H1 (cell line): ENCODE data around the gene GRID2. TPM values are rescaled to one million over a fixed set of nuclear protein-coding genes. Genes with fewer than 3 reads are reported as not detected.

Experiments
- CTCF ChIA-PET: fragments of 300-600 bp; sonication (Branson Sonifier 250); formaldehyde crosslinking; loops from one replicate; lab custom pipeline; 2021; ENCODE audit not compliant: partially characterized antibody; lab: Charles Lee
- POLR2A ChIA-PET: fragments of 300-600 bp; sonication (Branson Sonifier 250); formaldehyde crosslinking; loops from one replicate; lab custom pipeline; 2021; ENCODE audit warnings: inconsistent platforms; ENCODE audit not compliant: partially characterized antibody; lab: Charles Lee
- DNase-seq, 2 experiments: peaks; one replicate each; pipeline versions ENCODE4 v3.0.0 to v3.0.0-alpha.2; 2010 to 2022; ENCODE audit warnings: low spot score in 2 of 2, low read depth in 1 of 2, mixed read lengths in 1 of 2
- FAIRE-seq: peaks from 2 replicates; lab custom pipeline; 2011; peaks lifted over from hg19 to GRCh38; lab: Jason Lieb, UNC
- H2AFZ ChIP-seq: 2 replicates; pipeline ENCODE4 v1.8.1; 2012; ENCODE audit warnings: low read length, inconsistent platforms
- H2AK5ac ChIP-seq: 2 replicates; pipeline ENCODE4 v1.6.1; 2013; ENCODE audit warnings: low read depth, low read length
- H2BK120ac ChIP-seq: replicated peaks from 2 replicates; pipeline ENCODE3; 2013; ENCODE audit warnings: low read depth, low read length, inconsistent platforms
- H2BK12ac ChIP-seq: 2 replicates; pipeline ENCODE4 v1.6.1; 2013; ENCODE audit warnings: low read depth, low read length
- H2BK15ac ChIP-seq: 2 replicates; pipeline ENCODE4 v1.6.1; 2013; ENCODE audit warnings: low read length
- H2BK20ac ChIP-seq: 2 replicates; pipeline ENCODE4 v1.6.1; 2013; ENCODE audit warnings: low read length
- H2BK5ac ChIP-seq: 2 replicates; pipeline ENCODE4 v1.6.1; 2013; ENCODE audit warnings: low read depth, low read length
- H3K14ac ChIP-seq: 2 replicates; pipeline ENCODE4 v1.6.1; 2013; ENCODE audit warnings: inconsistent platforms; ENCODE audit not compliant: insufficient read length
- H3K18ac ChIP-seq: 2 replicates; pipeline ENCODE4 v1.6.1; 2013; ENCODE audit warnings: low read length; ENCODE audit errors: extremely low read depth
- H3K23ac ChIP-seq: 2 replicates; pipeline ENCODE4 v1.6.1; 2013; ENCODE audit warnings: inconsistent platforms; ENCODE audit not compliant: insufficient read length
- H3K23me2 ChIP-seq: 2 replicates; pipeline ENCODE4 v1.6.1; 2013; ENCODE audit warnings: low read depth, low read length
- H3K27ac ChIP-seq: 2 replicates; pipeline ENCODE4 v1.6.1; 2011; ENCODE audit warnings: low read depth, low read length, inconsistent platforms
- H3K27me3 ChIP-seq, 4 experiments: replicated peaks in 1 of 4; 1 replicate in 1 of 4; 2 replicates in 3 of 4; pipeline versions ENCODE4 v1.6.1 to v1.8.1; 2011 to 2013; ENCODE audit warnings: low read length in 3 of 4, mild to moderate bottlenecking in 3 of 4, inconsistent platforms in 2 of 4, mixed read lengths in 2 of 4, moderate library complexity in 1 of 4; ENCODE audit not compliant: control insufficient read depth in 3 of 4, insufficient read depth in 3 of 4; ENCODE audit errors: extremely low read depth in 1 of 4
- H3K36me3 ChIP-seq, 4 experiments: 2 replicates each; pipeline versions ENCODE4 v1.6.1 to v1.8.1; 2011 to 2013; ENCODE audit warnings: mild to moderate bottlenecking in 4 of 4, low read length in 3 of 4, moderate library complexity in 2 of 4, control low read depth in 1 of 4, inconsistent platforms in 1 of 4; ENCODE audit not compliant: insufficient read depth in 4 of 4, control insufficient read depth in 2 of 4
- H3K4ac ChIP-seq: replicated peaks from 2 replicates; pipeline ENCODE3; 2013; ENCODE audit warnings: low read length, low read depth, mixed read lengths, inconsistent platforms; ENCODE audit not compliant: insufficient read length
- H3K4me1 ChIP-seq, 4 experiments: replicated peaks in 1 of 4; 1 replicate in 1 of 4; 2 replicates in 3 of 4; pipeline versions ENCODE4 v1.6.1 to v1.8.1; 2011 to 2013; ENCODE audit warnings: low read length in 3 of 4, inconsistent platforms in 2 of 4, mixed read lengths in 1 of 4; ENCODE audit not compliant: insufficient read depth in 4 of 4, control insufficient read depth in 3 of 4
- H3K4me2 ChIP-seq, 2 experiments: 2 replicates each; pipeline versions ENCODE4 v1.6.1 to v1.8.1; 2011 to 2013; ENCODE audit warnings: low read depth in 2 of 2, low read length in 2 of 2, control low read depth in 1 of 2, inconsistent platforms in 1 of 2, mild to moderate bottlenecking in 1 of 2; ENCODE audit not compliant: insufficient read depth in 1 of 2
- H3K4me3 ChIP-seq, 4 experiments: fragments of 200-600, 300-600 bp in 1 of 4; sonication (generic), shearing (Covaris generic), sonication (Bioruptor Twin) in 1 of 4; 2 replicates each; pipeline versions ENCODE4 v1.5.1 to v1.8.1; 2011 to 2016; ENCODE audit warnings: low read length in 4 of 4, low read depth in 3 of 4, control low read depth in 2 of 4, inconsistent platforms in 2 of 4, mild to moderate bottlenecking in 2 of 4, mixed read lengths in 1 of 4, moderate library complexity in 1 of 4; ENCODE audit not compliant: insufficient read depth in 2 of 4; ENCODE audit errors: extremely low read depth in 1 of 4
- H3K56ac ChIP-seq: replicated peaks from 2 replicates; pipeline ENCODE3; 2013; ENCODE audit warnings: low read depth, mild to moderate bottlenecking, mixed read lengths, low read length, inconsistent platforms; ENCODE audit not compliant: insufficient read length
- H3K79me1 ChIP-seq: 2 replicates; pipeline ENCODE4 v1.6.1; 2013; ENCODE audit warnings: low read depth, low read length, control low read depth
- H3K79me2 ChIP-seq, 2 experiments: 2 replicates each; pipeline versions ENCODE4 v1.6.1 to v1.8.1; 2012 to 2013; ENCODE audit warnings: low read length in 2 of 2, mild to moderate bottlenecking in 2 of 2, inconsistent platforms in 1 of 2; ENCODE audit not compliant: insufficient read depth in 2 of 2, control insufficient read depth in 1 of 2
- H3K9ac ChIP-seq, 4 experiments: replicated peaks in 1 of 4; 1 replicate in 1 of 4; 2 replicates in 3 of 4; pipeline versions ENCODE4 v1.6.1 to v1.8.1; 2011 to 2013; ENCODE audit warnings: low read depth in 3 of 4, low read length in 3 of 4, control low read depth in 2 of 4, mild to moderate bottlenecking in 2 of 4, moderate library complexity in 2 of 4, inconsistent platforms in 1 of 4; ENCODE audit errors: extremely low read depth in 1 of 4
- H3K9me3 ChIP-seq, 2 experiments: 2 replicates each; pipeline versions ENCODE4 v1.6.1 to v1.8.1; 2012 to 2013; ENCODE audit warnings: mild to moderate bottlenecking in 2 of 2, moderate library complexity in 2 of 2, control low read depth in 1 of 2, inconsistent platforms in 1 of 2, low read depth in 1 of 2, low read length in 1 of 2, mixed read lengths in 1 of 2; ENCODE audit not compliant: insufficient read depth in 2 of 2
- H4K20me1 ChIP-seq, 2 experiments: replicated peaks in 1 of 2; 2 replicates each; pipeline versions ENCODE3 to v1.8.1; 2011 to 2013; ENCODE audit warnings: inconsistent platforms in 2 of 2, low read length in 2 of 2, mild to moderate bottlenecking in 1 of 2; ENCODE audit not compliant: insufficient read depth in 2 of 2, control insufficient read depth in 1 of 2
- H4K5ac ChIP-seq: 2 replicates; pipeline ENCODE4 v1.6.1; 2013; ENCODE audit warnings: low read length, low read depth, mixed read lengths, inconsistent platforms; ENCODE audit not compliant: insufficient read length
- H4K8ac ChIP-seq: 2 replicates; pipeline ENCODE4 v1.8.0; 2013; ENCODE audit warnings: mild to moderate bottlenecking, moderate library complexity, low read length, inconsistent platforms; ENCODE audit not compliant: insufficient read depth; ENCODE audit errors: extremely low read depth
- H4K91ac ChIP-seq: replicated peaks from 2 replicates; pipeline ENCODE3; 2013; ENCODE audit warnings: low read length, mixed read lengths, inconsistent platforms; ENCODE audit not compliant: insufficient read length
- KDM1A ChIP-seq: fragments of 200-600, 300-600 bp; sonication (generic); IDR thresholded peaks from 2 replicates; pipeline ENCODE4 v1.7.1; 2016; ENCODE audit warnings: mild to moderate bottlenecking, low read length, borderline replicate concordance
- WGBS, 2 experiments: shearing (Covaris generic) in 1 of 2; methylation state at CpG; one replicate each; pipeline versions ENCODE4 v1.1.6 to v1.1.7; 2013 to 2015; ENCODE audit warnings: low lambda C conversion rate in 2 of 2, mixed read lengths in 2 of 2, inconsistent platforms in 1 of 2, low coverage in 1 of 2, missing lambda C conversion rate in 1 of 2; ENCODE audit not compliant: insufficient replicate concordance in 2 of 2, insufficient coverage in 1 of 2, insufficient read length in 1 of 2; ENCODE audit errors: extremely low coverage in 1 of 2, missing lambda C conversion rate in 1 of 2; 5-methylcytosine and 5-hydroxymethylcytosine counted together
- polyA plus RNA-seq, 7 experiments: library from polyadenylated mRNA; depleted of rRNA in 3 of 7; stranded (reverse) in 5 of 7; unstranded in 2 of 7; fragments of >200 nt in 5 of 7; fragments of 200-250 nt in 2 of 7; gene quantifications; 1 replicate in 5 of 7; 2 replicates in 1 of 7; 4 replicates in 1 of 7; pipeline versions ENCODE4 v1.2.1 to v1.2.3, GENCODE V29; 2011 to 2013; ENCODE audit warnings: missing spikeins in 2 of 7, mixed read lengths in 2 of 7
- total RNA-seq: library from RNA; stranded (reverse); fragmentation: NEBNext Ultra II Directional; extraction: Animal tissue kit (Norgen Biotek cat#: 25700); gene quantifications from 2 replicates; pipeline ENCODE4 v1.2.1, GENCODE V29; 2021
- TF ChIP-seq, protein P1 (sequence below): IDR thresholded peaks from 2 replicates; pipeline ENCODE4 v1.6.1; 2012; ENCODE audit warnings: inconsistent platforms

GRID2 gene
- total and polyA plus RNA-seq, 2 of the 8 experiments (the other 6 are each of a cell fraction or from before 2014, with no cell fraction given) = 31.1 to 81.9 TPM

DNA sequence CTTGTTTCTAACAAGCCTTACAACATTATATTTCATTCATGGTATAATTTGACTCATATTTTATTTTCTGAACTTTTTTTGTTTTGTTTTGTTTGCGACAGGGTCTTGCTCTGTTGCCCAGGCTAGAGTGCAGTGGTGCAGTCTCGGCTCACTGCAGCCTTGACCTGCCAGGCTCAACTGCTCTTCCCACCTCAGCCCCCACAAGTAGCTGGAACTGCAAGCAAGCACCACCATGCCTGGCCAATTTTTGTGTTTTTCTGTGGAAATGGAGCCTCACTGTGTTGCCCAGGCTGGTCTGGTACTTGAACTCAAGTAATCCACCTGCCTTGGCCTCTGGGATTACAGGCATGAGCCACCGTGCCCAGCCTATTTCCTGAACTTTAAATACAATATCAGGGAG is 42.5 kb downstream of the GRID2 start:
- Histone ChIP-seq H2AFZ (no peak overlapping the region), H4K8ac (peak overlapping the region; percentile 68; the same call in 1 of the 2 replicates), H3K79me2 (0 out of 4 replicates have a peak, but pooled peaks cover 0 to 3% of the 10 kb centered on the region in 2 experiments), H3K18ac (no peak overlapping the region), H3K4ac (no peak overlapping the region), H3K23ac (no peak overlapping the region), H2AK5ac (no peak overlapping the region), H3K56ac (no peak overlapping the region), H3K4me2 (no peak overlapping the region), H3K9ac (no peak overlapping the region), H3K79me1 (no peaks in the 10 kb centered on the region; the same call in 1 of the 2 replicates), H2BK120ac (no peak overlapping the region), H3K4me3 (no peak overlapping the region), H4K20me1 (peaks cover 0 to 2% of the 10 kb centered on the region in 2 experiments), H3K23me2 (no peaks in the 10 kb centered on the region), H3K14ac (no peak overlapping the region), H2BK5ac (no peak overlapping the region), H3K36me3 (no peaks in the 10 kb centered on the region), H3K27ac (no peak overlapping the region), H4K5ac (no peak overlapping the region), H4K91ac (no peak overlapping the region), H3K9me3 (no peaks in the 10 kb centered on the region), H3K4me1 (no peaks in the 10 kb centered on the region), H2BK20ac (no peak overlapping the region), H2BK12ac (no peak overlapping the region), H2BK15ac (no peak overlapping the region), H3K27me3 (no peaks in the 10 kb centered on the region)
- 0 out of 2 replicates have a peak, but pooled peaks have one; percentile 12 for TF ChIP-seq KDM1A
- TF ChIP-seq, protein P1, sequence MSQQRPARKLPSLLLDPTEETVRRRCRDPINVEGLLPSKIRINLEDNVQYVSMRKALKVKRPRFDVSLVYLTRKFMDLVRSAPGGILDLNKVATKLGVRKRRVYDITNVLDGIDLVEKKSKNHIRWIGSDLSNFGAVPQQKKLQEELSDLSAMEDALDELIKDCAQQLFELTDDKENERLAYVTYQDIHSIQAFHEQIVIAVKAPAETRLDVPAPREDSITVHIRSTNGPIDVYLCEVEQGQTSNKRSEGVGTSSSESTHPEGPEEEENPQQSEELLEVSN = no peak
- ChIA-PET CTCF (interaction anchor here (1.0 to 2.0 kb wide), 2 partner anchors 14 to 41 kb away, joined by 3 to 6 read pairs; no protein-coding TSS in a partner anchor), POLR2A (interaction anchor here (1.3 kb wide), 1 partner anchor 101 kb away, joined by 3 read pairs; no protein-coding TSS in a partner anchor)
- 95% methylated on average over 3 of the region's 3 CpGs; no CpG with 5 or more reads in 1 of the 2 experiments for WGBS, 2 experiments
- FAIRE-seq (no peak), DNase-seq (no peak)
